Measurements from ENCODE around the gene PSD4.

Gene PSD4

DNA sequence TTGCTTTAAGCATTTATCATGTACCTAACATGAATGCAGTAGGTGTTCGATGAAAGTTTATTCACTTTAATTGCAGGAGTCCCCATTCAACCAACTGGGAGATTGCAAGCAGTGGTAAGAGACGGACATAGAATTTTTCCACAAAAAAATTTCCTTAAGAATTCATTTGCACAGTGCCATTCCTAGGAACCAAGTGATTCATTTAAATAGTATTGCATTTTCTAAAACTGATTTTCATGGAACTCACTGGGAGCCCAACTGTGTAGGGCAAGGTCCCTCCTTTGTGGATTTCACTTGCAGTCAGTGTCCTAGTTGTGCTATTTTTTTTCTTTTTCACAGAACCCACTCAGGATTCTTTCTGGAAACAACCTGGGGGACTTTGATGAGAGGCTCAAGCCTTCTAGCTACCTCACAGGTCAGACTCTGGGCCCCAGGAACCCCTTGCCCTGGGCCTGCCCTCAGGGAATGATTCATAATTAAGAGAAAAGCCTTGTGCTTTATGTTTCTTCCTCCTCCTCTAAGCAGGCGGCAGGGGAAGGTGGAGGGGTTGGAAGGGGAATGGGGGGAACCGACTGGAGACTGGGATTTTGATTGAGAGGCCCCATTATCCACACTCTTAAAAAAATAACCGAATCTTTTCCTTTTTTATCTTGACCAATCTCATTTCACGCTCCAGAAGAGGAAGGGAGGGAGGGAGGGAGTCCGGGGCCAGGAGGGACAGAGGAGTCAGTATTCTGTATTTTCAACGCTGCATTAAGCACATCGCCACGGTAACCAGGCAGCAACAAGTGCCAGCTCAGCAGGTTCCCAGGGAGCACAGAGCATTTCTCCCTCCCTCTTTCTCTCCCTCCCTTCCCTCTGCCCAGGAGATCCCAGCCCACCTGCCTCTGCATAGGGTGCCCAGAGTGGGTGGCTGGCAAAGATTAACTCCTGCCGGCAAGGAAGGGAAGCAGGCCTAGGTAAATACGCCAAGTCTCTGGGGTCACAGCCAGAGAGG is 51.8 kb downstream of the PSD4 start:
- no peak for DNase-seq

- no peak for DNase-seq
These were observed 52.7 kb downstream of the PSD4 start for GRCh38 chr2:113226462-113226861.

GRCh38 chr2:113227290-113227689 is 53.5 kb downstream of the PSD4 start:
- DNase-seq: no peak

GRCh38 chr2:113227698-113228097 is 53.9 kb downstream of the PSD4 start:
- no peak for DNase-seq

- no peak for DNase-seq
These were observed 54.6 kb downstream of the PSD4 start for GRCh38 chr2:113228351-113228750.

- no peak for DNase-seq
These were observed 55.4 kb downstream of the PSD4 start for GRCh38 chr2:113228991-113229716.

- no peak for DNase-seq
These were observed 56.0 kb downstream of the PSD4 start for GRCh38 chr2:113229795-113230194.

GRCh38 chr2:113230531-113230930 is 56.8 kb downstream of the PSD4 start:
- no peak for DNase-seq

GRCh38 chr2:113231064-113231463 is 57.3 kb downstream of the PSD4 start:
- DNase-seq: no peak

DNA sequence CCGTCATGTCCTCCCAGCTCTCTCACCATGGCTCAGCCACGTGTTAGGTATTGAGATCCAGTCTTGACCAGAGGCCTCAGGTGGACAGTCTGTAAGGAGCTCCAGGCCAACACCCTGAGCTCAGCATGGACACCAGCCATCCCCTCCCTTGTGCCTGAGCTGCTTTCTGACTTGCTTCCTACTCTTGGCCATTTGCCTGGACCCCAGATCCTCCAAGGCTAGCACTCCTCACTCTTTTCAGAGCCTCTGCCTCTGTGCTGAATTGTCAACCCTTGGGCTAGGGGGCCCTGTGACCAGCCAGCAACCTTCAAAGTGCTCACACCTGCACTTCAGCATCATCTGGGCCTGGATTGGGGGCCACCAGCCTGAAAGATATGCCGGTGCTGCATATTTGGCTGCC is 58.4 kb downstream of the PSD4 start:
- no peak for DNase-seq

- DNase-seq: no peak
These were observed 59.0 kb downstream of the PSD4 start for GRCh38 chr2:113232740-113233139.

GRCh38 chr2:113233593-113234550 is 60.1 kb downstream of the PSD4 start:
- peak; percentile 29 for DNase-seq

GRCh38 chr2:113234721-113235346 is 61.1 kb downstream of the PSD4 start:
- no peak for DNase-seq

- DNase-seq: peak; percentile 86
These were observed 61.8 kb downstream of the PSD4 start for GRCh38 chr2:113235347-113236226.

DNA sequence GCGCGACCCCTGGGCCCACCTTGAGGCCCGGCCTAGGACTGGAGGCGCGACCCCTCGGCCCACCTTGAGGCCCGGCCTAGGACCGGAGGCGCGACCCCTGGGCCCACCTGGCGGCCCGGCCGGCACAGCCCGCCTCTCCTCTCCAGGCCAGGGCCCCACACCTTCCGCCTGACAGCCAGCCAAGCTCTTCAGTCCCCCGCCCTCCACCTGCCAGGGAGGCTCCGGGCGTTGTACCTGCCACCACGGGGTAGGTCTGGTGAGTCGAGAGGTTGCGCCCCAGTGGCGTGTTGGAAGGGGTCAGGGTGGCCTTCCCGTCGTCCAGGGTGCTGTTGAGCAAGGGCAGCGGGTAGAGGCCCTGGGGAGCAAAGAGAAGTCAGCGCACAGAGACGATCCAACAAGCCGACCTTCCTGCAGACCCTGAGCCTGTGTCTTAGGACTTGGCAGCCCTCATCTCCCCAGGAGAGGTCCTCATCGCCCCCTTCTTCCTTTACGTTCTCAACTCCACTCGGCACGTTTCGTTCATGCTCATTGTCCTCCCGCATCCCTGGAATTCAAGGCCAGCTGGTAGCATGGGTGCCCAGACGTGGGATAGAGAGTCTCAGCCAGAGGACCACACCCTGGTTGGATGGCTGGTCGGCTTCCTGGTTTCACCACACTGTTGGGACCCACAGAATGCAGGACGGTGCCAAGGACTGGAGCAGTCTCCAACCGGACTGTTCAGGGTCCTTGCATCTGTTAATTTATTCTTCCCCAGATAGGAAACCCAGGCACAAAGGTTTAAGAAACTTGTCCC is 62.8 kb downstream of the PSD4 start:
- DNase-seq: no peak

GRCh38 chr2:113237604-113238160 is 63.9 kb downstream of the PSD4 start:
- no peak for DNase-seq

DNA sequence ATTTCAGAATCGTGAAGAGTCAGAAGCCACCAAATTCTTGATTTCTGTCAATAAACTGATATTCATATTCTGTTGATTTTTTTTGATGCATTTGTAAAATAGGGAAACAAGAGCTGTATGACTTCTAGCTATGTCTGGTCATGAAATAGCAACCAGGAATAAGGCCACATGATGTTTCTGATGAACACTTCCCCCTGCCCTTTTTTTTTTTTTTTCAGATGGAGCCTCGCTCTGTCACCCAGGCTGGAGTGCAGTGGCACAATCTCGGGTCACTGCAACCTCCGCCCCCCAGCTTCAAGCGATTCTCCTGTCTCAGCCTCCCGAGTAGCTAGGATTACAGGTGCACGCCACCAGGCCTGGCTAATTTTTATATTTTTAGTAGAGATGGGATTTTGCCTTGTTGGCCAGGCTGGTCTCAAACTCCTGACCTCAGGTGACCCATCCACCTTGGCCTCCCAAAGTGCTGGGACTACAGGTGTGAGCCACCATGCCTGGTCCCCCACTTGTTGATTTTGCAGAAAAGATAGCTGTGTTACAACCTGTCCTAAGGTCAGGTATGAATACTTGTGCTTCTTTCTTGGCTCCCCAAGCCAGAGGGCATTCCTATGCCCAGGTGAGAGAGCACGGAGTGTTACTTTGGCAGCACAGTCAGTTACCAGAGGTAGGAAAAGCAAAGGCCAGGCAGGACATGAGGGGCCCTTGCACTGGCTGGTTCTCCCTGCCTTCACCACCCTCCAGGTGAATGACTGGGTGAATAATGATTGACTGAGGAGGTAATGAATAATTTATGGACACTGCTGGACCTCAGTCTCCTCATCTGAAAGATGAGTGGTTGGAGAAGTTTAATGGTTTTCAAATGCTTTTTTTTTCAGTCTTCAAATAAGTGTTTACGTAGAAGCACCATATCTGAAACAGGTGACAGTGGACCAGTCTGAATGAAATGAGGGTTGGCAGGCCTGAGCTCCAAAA is 65.4 kb downstream of the PSD4 start:
- no peak for DNase-seq

DNA sequence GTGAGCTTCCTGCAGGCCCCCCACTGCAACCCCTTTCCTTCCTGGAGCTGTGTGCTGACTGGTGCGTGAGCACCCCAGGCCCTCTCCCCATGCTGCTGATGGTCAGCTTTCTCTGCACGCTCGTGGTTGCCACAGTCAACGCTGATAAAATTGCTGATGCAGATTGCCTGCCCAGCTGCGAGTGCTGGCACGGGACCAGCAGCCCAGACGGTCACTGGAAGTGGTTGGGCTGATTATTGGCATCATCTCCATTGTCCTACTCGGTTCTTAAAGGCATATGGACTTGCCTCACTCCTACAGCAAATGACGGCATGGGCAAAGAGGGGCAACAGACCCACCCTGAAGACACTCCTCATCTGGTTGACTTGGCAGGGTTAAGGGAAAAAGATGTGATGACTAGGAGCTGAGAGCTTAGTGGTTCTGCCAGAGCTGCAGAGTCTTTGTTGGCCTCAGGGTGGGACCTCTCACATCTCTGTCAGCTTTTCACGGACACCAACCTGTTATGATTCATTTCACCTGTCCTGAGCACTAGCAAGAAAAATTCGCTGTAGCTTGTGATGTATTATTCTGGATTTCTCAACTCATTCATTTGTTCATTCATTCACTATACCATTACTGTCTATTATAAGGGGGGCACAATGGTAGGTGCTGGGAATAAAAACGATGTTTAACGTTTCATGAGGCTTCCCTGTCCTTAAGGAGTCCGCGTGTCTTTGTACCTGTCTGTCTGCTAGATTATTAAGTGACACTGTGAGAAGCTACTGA is 66.6 kb downstream of the PSD4 start:
- peak; percentile 18 for DNase-seq
